ENCODE results near the gene PCSK1.

DNA sequence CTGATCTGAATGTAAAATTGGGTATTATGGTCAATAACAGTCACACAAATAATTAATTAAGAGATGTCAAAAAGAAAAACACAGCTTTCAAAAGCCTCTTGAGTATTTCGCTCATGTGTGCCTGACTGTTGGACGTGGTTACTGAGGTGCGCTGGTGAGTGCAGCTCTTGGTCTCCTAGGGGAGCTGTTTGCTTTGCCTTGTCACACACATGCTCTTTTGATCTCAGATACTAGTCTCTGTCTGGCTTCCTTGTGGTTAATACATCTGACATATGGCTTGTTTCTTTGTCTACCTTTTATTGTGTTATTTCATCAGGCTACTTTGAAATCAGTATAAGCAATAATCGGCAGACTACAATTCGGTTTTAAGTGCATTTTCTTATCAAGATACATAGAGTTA lies 51.5 kb downstream of the PCSK1 start:
- TF ChIP-seq, protein P1, sequence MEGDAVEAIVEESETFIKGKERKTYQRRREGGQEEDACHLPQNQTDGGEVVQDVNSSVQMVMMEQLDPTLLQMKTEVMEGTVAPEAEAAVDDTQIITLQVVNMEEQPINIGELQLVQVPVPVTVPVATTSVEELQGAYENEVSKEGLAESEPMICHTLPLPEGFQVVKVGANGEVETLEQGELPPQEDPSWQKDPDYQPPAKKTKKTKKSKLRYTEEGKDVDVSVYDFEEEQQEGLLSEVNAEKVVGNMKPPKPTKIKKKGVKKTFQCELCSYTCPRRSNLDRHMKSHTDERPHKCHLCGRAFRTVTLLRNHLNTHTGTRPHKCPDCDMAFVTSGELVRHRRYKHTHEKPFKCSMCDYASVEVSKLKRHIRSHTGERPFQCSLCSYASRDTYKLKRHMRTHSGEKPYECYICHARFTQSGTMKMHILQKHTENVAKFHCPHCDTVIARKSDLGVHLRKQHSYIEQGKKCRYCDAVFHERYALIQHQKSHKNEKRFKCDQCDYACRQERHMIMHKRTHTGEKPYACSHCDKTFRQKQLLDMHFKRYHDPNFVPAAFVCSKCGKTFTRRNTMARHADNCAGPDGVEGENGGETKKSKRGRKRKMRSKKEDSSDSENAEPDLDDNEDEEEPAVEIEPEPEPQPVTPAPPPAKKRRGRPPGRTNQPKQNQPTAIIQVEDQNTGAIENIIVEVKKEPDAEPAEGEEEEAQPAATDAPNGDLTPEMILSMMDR (IDR thresholded peaks at IDR 0.05) = no peak
- no peak for TF ChIP-seq POLR2A (IDR thresholded peaks at IDR 0.05)

All from right lobe of liver (tissue), 4 donors.